Stimulated activated CD4-positive, alpha-beta T cell treated with anti-CD3 and anti-CD28 coated beads, Interleukin-4, amount 100 ng/mL, for 48 hours (primary cell): Measurements from ENCODE around the gene SFT2D3.

Source experiments
- DNase-seq, 2 donors: peaks; one replicate each; pipeline ENCODE4 v3.0.0-alpha.2; 2020; ENCODE audit warnings: low read depth in 2 of 2

The SFT2D3 gene

GRCh38 chr2:127681976-127682857, 19.1 kb upstream of the SFT2D3 start:
- no peak for DNase-seq

- DNase-seq = no peak
Observed at GRCh38 chr2:127683056-127683455, 18.2 kb upstream of the SFT2D3 start.

GRCh38 chr2:127683757-127684156, 17.5 kb upstream of the SFT2D3 start:
- no peak for DNase-seq

- no peak for DNase-seq
Observed at GRCh38 chr2:127685410-127686080, 15.8 kb upstream of the SFT2D3 start.

GRCh38 chr2:127688405-127688804, 12.9 kb upstream of the SFT2D3 start:
- no peak for DNase-seq

GRCh38 chr2:127690696-127691095, 10.6 kb upstream of the SFT2D3 start:
- DNase-seq = no peak

GRCh38 chr2:127694986-127695385, 6.3 kb upstream of the SFT2D3 start:
- no peak for DNase-seq

GRCh38 chr2:127695491-127696472, 5.5 kb upstream of the SFT2D3 start:
- DNase-seq = peak; percentile 23 to 44

- DNase-seq = no peak
Observed at GRCh38 chr2:127697482-127698180, 3.7 kb upstream of the SFT2D3 start.

- no peak for DNase-seq
Observed at GRCh38 chr2:127698553-127699355, 2.5 kb upstream of the SFT2D3 start.

GRCh38 chr2:127700527-127701192, 637 bp upstream of the SFT2D3 start:
- peak in 1 of 2 donors; percentile 13 for DNase-seq

- peak; percentile 66 to 69 for DNase-seq
Observed at GRCh38 chr2:127701651-127702394, 526 bp downstream of the SFT2D3 start.

GRCh38 chr2:127702395-127703009, 1.2 kb downstream of the SFT2D3 start:
- DNase-seq = no peak

GRCh38 chr2:127703282-127703681, 2.0 kb downstream of the SFT2D3 start:
- no peak for DNase-seq

- no peak for DNase-seq
Observed at GRCh38 chr2:127704641-127705390, 3.5 kb downstream of the SFT2D3 start.

- DNase-seq = no peak
Observed at GRCh38 chr2:127705391-127706065, 4.2 kb downstream of the SFT2D3 start.
